SJSA1 (cell line): ENCODE measurements around the gene FBXO34. TPM values are rescaled to one million over a fixed set of nuclear protein-coding genes. Genes with fewer than 3 reads are reported as not detected.
"Not testable (repeated sequence)": the region's sequence is repeated elsewhere in the genome, so short reads cannot be mapped to it uniquely, and the experiment has no call there.

ENCODE experiments used
- DNase-seq, 2 experiments: peaks; one replicate each; pipeline ENCODE4 v3.0.0-alpha.2; 2015 to 2020; ENCODE audit warnings: low spot score in 2 of 2, low read depth in 1 of 2
- H3K27ac ChIP-seq: fragments of 250-450 bp; sonication (Bioruptor Pico); 2 replicates; pipeline ENCODE4 v1.5.1; 2020; ENCODE audit warnings: mild to moderate bottlenecking, moderate library complexity
- H3K27me3 ChIP-seq: fragments of 250-450 bp; sonication (Bioruptor Pico); replicated peaks from 2 replicates; pipeline ENCODE4 v1.5.1; 2020; ENCODE audit warnings: mild to moderate bottlenecking, moderate library complexity
- H3K36me3 ChIP-seq: fragments of 250-450 bp; sonication (Bioruptor Pico); 2 replicates; pipeline ENCODE4 v1.5.1; 2020; ENCODE audit warnings: mild to moderate bottlenecking
- H3K4me1 ChIP-seq: fragments of 250-450 bp; sonication (Bioruptor Pico); replicated peaks from 2 replicates; pipeline ENCODE4 v1.6.1; 2021; ENCODE audit warnings: mild to moderate bottlenecking
- H3K4me3 ChIP-seq: fragments of 250-450 bp; sonication (Bioruptor Pico); 2 replicates; pipeline ENCODE4 v1.5.1; 2020; ENCODE audit warnings: mild to moderate bottlenecking
- H3K9me3 ChIP-seq: fragments of 250-450 bp; sonication (Bioruptor Pico); replicated peaks from 2 replicates; pipeline ENCODE4 v1.5.1; 2020; ENCODE audit warnings: mild to moderate bottlenecking
- total RNA-seq: library from RNA; depleted of rRNA; stranded (reverse); fragments of >200 nt; shearing (Covaris generic); gene quantifications from 2 replicates; pipeline ENCODE4 v1.2.3, GENCODE V29; 2014

Gene FBXO34
- total RNA-seq, 1 experiment from 2014 or later: 16.5 TPM

DNA sequence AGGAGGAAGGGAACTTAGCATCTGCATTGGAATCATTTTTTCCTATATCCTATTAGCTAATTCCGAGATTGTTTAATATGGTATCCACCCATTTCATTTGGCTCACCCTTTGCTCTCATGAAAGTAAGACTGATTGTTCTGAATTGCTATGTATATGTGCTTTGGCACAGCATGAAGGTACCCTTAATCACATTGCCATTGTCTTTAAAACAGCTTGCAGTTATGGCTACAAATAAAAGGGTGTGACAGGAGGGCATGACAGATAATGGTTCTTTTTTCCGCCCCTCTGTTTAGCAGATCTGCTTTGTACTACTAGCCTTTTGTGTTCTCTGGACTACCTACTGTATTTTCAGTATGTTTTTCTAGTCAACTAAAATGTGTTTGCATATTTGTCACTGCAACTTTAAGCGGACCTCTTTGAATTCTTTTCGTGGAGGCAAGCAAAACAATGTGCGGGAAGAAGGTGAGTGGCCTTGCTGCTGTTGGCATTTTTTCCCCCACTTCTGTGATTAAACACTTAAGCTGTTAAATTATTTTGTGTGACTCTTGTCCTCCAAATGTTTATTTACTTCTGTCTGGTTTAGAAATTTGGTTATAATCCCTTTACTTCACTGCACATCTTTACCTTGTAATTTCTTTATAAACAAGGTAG is 35.8 kb downstream of the FBXO34 start:
- Histone ChIP-seq H3K9me3 (0 out of 2 replicates have a peak, but pooled peaks cover 3% of the 10 kb centered on the region), H3K4me1 (peaks cover 5% of the 10 kb centered on the region), H3K4me3 (no peak overlapping the region), H3K27ac (no peak overlapping the region), H3K27me3 (no peaks in the 10 kb centered on the region), H3K36me3 (peaks cover 5% of the 10 kb centered on the region; the same call in 1 of the 2 replicates)
- DNase-seq: peak in 1 of 2 experiments; percentile 9

DNA sequence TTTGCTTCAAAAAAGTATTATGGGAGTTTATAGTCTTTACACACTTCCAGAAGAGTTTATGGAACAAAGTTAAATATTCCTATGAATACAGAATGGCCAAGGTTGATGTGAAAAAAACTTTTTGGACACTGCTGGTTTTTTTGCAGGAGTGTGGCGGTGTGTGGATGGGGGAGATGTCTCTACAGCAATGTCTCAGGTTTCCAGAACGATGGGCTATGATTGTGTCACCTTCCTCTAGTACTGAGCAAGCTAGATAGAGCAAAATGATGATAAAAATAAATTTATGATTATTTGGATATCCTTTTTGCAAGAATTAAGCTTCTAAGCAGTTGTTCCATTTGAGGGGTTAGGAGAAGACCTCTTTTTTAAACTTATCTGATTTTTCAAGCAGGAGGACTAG is 37.9 kb downstream of the FBXO34 start:
- Histone ChIP-seq H3K9me3 (peaks cover 14% of the 10 kb centered on the region), H3K4me1 (peaks cover 5% of the 10 kb centered on the region), H3K27ac (no peak overlapping the region), H3K36me3 (peaks cover 14% of the 10 kb centered on the region), H3K27me3 (no peaks in the 10 kb centered on the region), H3K4me3 (no peak overlapping the region)
- no peak for DNase-seq

DNA sequence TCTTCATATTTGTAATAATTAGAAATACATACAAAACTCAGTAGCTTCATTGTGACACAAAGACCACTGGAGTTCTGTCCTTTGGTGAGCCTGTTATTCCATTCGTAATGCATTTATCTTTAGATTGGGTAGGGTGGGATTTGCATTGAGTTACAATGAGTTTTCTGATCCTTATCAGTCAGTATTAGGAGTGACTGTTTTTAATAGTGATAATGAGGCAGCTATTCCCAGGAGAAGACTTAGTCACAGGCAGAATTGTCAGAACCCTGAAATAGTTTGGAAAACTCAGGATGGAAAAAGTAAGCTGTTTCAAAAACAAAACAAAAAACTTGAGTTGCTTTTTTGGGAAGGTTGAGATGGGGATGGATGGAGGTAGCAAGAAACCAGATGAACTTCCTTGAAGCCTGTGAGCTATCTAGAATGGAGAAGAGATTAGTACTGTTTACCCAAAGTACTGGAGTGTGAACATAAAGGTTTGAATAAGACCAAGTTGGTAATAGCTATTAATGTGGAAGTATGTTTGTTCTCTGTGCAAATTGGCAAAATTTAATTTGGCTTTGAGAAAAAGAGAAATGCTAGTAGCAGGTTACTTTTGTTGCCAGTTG is 38.6 kb downstream of the FBXO34 start:
- H3K27ac ChIP-seq: no peak overlapping the region
- DNase-seq: no peak

DNA sequence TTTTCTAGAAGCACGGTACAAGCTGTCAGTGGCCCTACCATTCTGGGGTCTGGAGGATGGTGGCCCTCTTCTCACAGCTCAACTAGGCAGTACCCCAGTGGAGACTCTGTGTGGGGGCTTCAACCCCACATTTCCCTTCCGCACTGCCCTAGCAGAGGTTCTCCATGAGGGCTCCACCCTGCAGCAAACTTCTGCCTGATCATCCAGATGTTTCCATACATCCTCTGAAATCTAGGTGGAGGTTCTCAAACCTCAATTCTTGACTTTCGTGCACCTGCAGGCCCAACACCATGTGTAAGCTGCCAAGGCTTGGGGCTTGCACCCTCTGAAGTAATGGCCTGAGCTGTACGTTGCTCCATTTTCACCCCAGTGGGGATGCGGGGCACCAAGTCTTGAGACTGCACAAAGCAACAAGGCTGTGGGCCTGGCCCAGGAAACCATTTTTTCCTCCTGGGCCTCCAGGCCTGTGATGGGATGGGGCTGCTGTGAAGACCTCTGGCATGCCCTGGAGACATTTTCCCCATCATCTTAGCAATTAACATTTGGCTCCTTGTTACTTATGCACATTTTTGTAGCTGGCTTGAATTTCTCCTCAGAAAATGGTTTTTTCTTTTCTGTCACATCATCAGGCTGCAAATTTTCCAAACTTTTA is 41.3 kb downstream of the FBXO34 start:
- not testable (repeated sequence) for H3K4me3 ChIP-seq, H3K27me3 ChIP-seq, H3K4me1 ChIP-seq, DNase-seq, H3K27ac ChIP-seq
- Histone ChIP-seq H3K36me3 (peaks cover 19% of the 10 kb centered on the region), H3K9me3 (peaks cover 14% of the 10 kb centered on the region)

More for the DNA sequence above, 38.6 kb downstream of the FBXO34 start:
- Histone ChIP-seq H3K4me3 (no peak overlapping the region), H3K27me3 (no peaks in the 10 kb centered on the region), H3K9me3 (peaks cover 14% of the 10 kb centered on the region), H3K4me1 (peaks cover 5% of the 10 kb centered on the region), H3K36me3 (peaks cover 14% of the 10 kb centered on the region)

DNA sequence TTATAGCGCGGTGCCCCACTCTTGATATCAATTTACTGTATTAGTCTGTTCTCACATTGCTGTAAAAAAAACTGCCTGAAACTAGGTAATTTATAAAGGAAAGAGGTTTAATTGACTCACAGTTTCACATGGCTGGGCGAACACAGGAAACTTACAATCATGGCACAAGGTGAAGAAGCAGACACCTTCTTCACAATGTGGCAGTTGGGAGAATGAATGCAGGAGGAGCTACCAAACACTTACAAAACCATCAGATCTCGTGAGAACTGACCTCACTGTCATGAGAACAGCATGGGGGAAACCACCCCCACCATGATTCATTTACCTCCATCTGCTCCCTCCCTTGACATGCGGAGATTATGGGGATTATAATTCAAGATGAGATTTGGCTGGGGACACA is 42.3 kb downstream of the FBXO34 start:
- H3K36me3 ChIP-seq: peaks cover 19% of the 10 kb centered on the region
- no peaks in the 10 kb centered on the region for H3K4me1 ChIP-seq
- no peaks in the 10 kb centered on the region for H3K27me3 ChIP-seq
- no peak overlapping the region for H3K27ac ChIP-seq
- no peak for DNase-seq
- H3K9me3 ChIP-seq: peaks cover 14% of the 10 kb centered on the region
- H3K4me3 ChIP-seq: no peak overlapping the region

DNA sequence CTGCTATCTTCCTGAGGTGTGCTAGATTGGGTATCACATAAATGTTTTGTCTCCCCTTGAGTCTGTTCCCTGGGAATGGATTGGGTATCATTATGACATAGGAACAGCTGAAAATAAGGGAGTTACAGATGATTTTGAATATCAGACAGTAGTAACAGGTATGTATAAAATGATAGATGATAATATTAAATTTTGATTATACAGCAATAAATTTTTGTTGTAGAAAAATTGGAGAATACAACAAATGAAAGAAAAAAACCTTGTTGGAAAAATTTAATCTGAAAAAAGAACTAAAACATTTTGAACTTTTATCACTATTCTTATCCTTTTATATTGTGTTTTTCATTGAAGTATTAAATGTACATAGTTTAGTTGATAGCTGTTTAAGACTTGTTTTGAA is 43.2 kb downstream of the FBXO34 start:
- no peaks in the 10 kb centered on the region for H3K4me1 ChIP-seq
- H3K36me3 ChIP-seq: peaks cover 19% of the 10 kb centered on the region
- no peak overlapping the region for H3K4me3 ChIP-seq
- H3K27ac ChIP-seq: no peak overlapping the region
- peaks cover 14% of the 10 kb centered on the region for H3K9me3 ChIP-seq
- no peak for DNase-seq
- H3K27me3 ChIP-seq: no peaks in the 10 kb centered on the region

DNA sequence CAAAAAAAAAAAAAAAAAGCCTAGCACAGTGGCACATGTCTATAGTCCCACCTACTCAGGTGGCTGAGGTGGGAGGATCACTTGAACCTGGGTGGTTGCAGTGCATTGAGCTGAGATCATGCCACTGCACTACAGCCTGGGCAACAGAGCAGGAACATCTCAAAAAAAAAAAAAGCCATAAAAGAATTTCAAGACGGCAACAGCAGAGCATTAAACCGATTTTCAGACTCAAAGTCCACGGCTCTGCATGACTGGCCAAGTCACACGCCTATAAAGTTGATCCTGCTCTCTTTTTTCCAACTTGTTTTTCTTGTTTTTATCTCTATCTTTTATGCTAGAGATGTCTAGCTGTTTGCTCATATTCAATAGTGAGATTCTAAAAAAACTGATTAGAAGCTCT is 45.3 kb downstream of the FBXO34 start:
- no peak for DNase-seq
- Histone ChIP-seq H3K4me1 (no peaks in the 10 kb centered on the region), H3K36me3 (peaks cover 18% of the 10 kb centered on the region), H3K27ac (no peak overlapping the region), H3K27me3 (no peaks in the 10 kb centered on the region), H3K4me3 (no peak overlapping the region), H3K9me3 (peaks cover 14% of the 10 kb centered on the region)

DNA sequence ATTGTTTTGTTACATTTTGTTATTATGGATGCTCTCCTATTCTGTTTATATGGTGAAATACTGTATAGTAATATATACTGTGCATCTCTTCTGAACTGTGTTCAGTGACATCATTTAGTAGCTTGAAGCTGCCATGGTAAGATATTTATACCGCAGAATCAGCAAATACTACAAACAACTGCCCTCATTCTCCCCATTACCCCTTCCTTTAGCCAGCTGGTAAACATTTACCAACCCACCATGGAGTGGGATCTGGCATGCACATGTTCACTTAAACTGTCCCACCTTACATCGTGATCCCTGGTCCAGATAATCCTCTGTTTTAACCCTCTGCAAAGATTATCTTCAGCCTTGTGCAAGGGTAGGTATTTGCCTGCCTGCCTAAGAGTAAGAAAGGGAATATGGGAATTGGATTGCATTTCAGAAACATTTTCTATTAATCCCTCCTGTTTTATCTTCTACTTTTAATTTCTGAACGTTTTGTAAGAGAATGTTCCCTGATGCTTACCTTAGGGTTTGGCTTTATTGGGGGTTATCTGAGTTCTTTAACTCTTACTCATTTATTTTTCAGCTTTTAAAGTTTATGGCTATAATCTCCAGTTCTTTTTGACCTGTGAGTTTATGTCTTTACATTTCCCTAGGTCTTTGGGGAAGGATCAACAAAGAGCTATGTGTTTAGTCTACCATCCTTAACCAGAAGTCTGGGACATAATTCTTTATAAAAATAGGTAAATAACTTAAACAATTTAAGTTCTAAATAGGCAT is 46.5 kb downstream of the FBXO34 start:
- Histone ChIP-seq H3K4me1 (no peaks in the 10 kb centered on the region), H3K4me3 (no peak overlapping the region), H3K9me3 (peaks cover 4% of the 10 kb centered on the region), H3K36me3 (peaks cover 11% of the 10 kb centered on the region), H3K27ac (no peak overlapping the region), H3K27me3 (no peaks in the 10 kb centered on the region)
- DNase-seq: no peak

DNA sequence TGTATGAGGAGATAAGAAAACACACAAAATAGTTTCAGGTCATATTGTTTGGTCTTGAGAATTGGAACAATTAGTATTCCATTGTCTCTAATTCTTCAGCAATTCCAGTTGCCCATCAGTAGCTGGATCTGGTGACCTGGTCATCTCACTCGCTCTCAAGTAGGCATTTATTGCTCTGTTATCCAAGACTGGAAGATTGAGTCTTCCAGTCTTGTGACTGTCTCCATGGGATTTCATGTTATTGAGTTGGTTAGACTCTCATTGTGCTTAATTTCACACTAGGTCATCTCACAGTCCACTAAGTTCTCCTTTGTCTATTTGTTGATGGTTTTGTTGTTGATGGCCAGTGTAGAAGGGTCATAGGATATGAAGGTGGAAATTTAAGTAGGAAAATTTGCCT is 47.5 kb downstream of the FBXO34 start:
- Histone ChIP-seq H3K4me3 (no peak overlapping the region), H3K27me3 (no peaks in the 10 kb centered on the region), H3K9me3 (no peaks in the 10 kb centered on the region), H3K36me3 (peaks cover 5% of the 10 kb centered on the region; the same call in 1 of the 2 replicates), H3K4me1 (no peaks in the 10 kb centered on the region), H3K27ac (no peak overlapping the region)
- no peak for DNase-seq

DNA sequence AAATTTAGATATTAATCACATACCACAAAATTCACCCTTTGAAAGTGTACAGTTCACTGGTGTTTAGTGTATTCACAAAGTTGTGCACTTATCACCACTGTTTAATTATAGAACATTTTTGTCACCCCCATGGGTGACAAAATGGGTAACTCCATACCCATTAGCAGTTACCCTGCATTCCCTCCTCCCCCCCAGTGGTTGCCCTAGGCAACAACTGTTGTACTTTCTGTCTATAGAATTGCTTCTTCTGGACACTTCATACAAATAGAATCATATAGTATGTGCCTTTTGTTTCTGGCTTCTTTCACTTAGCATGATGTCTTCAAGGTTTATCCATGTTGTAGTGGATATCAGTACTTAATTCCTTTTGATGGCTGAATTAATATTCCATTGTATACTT is 52.7 kb downstream of the FBXO34 start:
- no peak overlapping the region for H3K4me3 ChIP-seq
- H3K9me3 ChIP-seq: no peaks in the 10 kb centered on the region
- H3K27me3 ChIP-seq: no peaks in the 10 kb centered on the region
- H3K36me3 ChIP-seq: no peaks in the 10 kb centered on the region
- no peak overlapping the region for H3K27ac ChIP-seq
- no peaks in the 10 kb centered on the region for H3K4me1 ChIP-seq
- no peak for DNase-seq

DNA sequence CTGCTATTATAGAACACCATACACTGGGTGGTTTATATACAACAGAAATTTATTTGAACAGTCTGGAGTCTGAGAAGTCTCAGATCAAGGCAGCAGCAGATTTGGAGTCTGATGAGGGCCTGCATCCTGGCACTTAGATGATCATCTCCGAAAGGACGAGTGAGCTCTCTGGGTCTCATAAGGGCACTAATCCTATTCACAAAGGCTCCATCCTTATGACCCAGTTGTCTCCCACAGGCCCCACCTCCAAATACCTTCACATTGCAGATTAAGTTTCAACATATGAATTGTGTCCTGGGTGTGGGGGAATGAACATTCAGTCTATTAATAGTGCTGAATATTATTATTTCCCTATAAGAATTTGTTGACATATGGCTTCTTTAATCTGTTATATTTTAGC is 53.6 kb downstream of the FBXO34 start:
- Histone ChIP-seq H3K27me3 (no peaks in the 10 kb centered on the region), H3K4me1 (no peaks in the 10 kb centered on the region), H3K4me3 (no peak overlapping the region), H3K36me3 (no peaks in the 10 kb centered on the region), H3K27ac (no peak overlapping the region), H3K9me3 (no peaks in the 10 kb centered on the region)
- no peak for DNase-seq

DNA sequence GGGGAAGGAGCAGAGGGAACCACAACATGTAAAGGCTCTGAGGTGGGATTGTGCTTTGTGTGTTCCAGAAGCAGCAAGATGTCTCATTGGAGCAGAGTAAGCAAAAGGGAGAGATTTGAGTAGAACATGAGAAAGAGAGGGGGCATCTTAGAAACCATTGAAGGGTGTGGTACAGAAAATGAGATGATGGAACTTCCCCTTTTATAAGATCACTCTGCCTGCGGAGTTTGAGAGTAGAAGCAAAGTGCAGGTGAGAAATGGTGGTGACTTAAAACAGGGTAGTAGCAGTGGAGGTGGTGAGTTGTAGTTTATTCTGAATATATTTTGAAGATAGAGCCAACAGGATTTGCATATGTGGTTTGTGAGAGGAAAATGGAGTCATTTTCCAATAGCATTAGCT is 56.0 kb downstream of the FBXO34 start:
- Histone ChIP-seq H3K9me3 (no peaks in the 10 kb centered on the region), H3K4me1 (peaks cover 2% of the 10 kb centered on the region), H3K27ac (no peak overlapping the region), H3K4me3 (no peak overlapping the region), H3K27me3 (no peaks in the 10 kb centered on the region), H3K36me3 (no peaks in the 10 kb centered on the region)
- DNase-seq: no peak

DNA sequence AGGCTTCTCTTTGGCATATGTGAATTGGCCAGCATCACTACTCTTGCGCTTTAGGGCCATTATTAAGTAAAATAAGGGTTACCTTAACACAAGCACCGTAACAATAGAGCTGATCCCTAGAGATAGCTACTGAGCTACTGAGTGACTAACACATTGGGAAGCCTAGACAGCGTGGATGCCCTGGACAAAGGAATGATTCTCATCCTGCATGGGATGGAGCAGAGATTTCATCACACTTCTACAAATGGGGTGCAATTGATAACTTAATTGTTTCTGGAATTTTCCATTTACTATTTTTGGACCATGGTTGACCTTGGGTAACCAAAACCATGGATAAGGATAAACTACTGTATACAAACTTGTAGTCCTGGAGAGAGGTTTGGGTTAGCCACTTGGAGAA is 57.1 kb downstream of the FBXO34 start:
- no peak for DNase-seq
- Histone ChIP-seq H3K4me3 (no peak overlapping the region), H3K9me3 (no peaks in the 10 kb centered on the region), H3K36me3 (no peaks in the 10 kb centered on the region), H3K27me3 (no peaks in the 10 kb centered on the region), H3K4me1 (peaks cover 13% of the 10 kb centered on the region), H3K27ac (no peak overlapping the region)
